HG03103 (cell line): ENCODE data around the gene IL4R.
"Not testable (repeated sequence)": the region's sequence is repeated elsewhere in the genome, so short reads cannot be mapped to it uniquely, and the experiment has no call there.

Experiments used
- ATAC-seq: cut with Tn5 transposase; IDR thresholded peaks from one replicate; pipeline ENCODE4 v1.9.1; 2021; ENCODE audit warnings: low read depth; ENCODE audit not compliant: unreplicated experiment

IL4R gene

DNA sequence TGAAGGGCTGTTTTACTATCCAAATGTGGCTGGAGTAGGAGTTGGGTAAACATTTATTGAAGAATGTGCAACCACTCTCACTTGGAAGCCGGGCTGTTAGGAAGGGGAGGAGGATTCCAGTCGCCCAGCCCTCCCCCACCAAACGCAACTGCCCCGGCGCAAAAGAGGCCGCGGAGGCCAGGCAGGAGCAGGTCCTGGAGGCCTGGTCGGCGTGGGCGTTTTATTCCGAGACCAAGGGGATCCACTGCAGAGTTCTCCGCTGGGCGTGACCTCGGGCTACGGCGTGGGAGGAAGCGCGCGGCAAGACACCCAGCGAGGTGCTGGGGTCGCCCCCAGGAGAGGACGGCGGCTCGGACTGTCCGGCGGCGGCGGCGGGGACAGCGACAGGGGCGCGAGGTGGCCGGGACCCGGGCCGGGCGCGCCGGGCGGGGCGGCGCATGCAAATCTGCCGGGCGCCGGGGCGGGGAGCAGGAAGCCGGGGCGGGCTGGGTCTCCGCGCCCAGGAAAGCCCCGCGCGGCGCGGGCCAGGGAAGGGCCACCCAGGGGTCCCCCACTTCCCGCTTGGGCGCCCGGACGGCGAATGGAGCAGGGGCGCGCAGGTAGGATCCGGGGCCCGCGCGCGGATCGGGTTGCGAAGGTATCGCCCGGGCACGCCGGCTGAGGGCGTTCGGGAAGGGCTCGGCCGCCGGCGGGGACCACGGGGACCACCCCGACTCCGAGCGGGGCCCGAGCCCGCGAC lies at the start of gene IL4R:
Gene IL4R (plus strand): TSS at position 553 of the 739 bp plus-strand sequence. CDS start 26,230 bp downstream, outside the sequence.
- ATAC-seq = no peak

DNA sequence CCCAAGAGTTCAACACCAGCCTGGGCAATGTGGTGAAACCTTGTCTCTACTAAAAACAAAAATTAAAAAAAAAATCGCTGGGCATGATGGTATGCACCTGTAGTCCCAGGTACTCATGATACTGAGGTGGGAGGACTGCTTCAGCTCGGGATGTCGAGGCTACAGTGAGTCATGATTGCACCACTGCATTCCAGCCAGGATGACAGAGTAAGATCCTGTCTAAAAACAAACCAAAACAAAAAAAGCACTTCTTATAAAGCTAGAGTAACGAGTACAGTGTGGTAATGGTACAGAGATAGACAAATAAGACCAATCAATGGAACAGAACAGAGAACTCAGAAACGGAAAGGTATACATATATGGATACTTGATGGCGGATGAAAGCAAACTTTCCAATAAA lies 49.6 kb upstream of the IL4R start:
- ATAC-seq = no peak

DNA sequence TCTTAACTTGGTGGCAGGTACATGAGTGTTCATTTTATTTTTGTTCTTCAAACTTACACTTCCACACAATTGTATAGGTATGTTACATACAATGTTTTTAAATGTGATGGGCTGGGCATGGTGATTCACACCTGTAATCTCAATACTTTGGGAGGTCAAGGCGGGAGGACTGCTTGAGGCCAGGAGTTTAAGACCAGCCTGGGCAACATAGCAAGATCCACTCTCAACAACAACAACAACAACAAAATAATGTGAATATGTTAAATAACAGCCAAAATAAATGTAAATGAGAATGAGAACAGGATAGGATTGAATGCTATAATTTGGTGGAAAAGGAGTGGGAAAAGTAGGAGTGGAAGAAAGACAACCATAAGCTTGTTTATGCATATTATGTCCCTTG lies 47.8 kb upstream of the IL4R start:
- ATAC-seq = no peak

DNA sequence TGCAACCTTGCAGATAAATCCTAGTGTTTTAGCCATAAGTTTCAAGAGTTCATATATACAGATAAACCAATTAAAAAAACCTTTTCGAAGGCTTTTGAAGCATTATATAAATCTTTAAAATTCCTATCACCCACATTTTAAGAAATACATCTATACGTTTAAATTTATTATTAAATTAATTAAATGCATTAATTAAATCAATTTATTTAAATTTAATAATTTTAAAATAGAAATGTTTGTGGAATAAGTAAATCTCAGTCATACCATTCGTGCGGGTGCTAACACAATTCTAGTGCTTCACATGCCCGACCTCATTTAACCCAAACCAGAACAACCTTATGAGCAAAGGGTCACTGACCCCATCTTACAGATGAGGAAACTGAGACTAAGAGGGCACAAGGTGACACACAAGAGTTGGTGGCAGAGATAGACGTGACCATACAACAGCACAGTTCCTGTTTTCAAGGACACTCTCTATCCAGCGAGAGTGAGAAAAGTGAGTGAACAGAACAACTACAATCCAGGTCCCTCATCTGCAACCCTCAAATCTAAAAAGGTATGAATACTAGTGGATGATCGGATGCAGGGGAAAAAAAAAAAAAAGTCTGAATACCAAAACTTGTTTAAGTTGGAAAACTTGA lies 46.6 kb upstream of the IL4R start:
- ATAC-seq = no peak

DNA sequence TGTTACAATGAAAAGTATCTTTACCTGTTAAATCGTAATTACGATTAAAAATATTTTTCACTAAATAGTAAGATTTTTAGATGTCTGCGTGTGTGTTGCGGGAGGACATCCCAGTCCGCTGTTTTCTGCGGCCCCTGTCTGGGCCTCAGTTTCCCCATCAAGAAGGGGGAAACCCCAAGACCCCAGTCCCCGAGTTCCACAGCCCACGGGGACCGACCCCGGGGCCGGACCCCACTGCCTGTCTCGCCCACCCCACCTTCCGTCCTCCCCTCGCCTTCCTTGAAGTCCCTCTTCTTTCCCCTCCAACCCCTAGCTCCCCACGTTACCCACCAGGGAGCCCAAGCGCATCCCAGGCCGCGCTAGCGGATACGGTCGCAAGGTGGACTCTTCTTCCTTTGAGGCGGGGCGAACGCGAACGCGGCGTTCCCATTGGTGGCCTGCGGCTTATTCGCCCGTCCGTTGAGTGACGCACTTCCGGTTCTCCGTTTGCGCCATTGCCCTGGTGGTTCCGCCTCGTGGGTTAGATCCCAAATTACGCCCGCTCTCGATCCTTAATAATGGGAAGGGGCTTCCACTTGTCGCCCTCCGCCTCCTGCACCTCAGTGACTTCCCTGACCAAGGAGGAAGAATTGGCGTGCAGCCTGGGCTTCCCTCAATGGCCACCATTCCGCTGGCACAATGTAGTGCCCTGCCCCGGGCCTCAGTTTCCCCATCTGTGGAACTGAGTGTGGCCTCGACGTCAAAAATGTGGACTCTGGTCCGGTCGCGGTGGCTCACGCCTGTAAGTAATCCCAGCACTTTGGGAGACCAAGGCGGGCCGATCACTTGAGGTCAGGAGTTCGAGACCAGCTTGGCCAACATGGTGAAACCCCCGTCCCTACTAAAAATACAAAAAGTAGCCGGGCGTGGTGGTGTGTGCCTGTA lies 45.1 kb upstream of the IL4R start, which contains the start of gene NSMCE1:
Gene NSMCE1 (minus strand): TSS at position 397 of the 924 bp plus-strand sequence. CDS start 11,202 bp downstream, outside the sequence.
- peak; percentile 97 for ATAC-seq

DNA sequence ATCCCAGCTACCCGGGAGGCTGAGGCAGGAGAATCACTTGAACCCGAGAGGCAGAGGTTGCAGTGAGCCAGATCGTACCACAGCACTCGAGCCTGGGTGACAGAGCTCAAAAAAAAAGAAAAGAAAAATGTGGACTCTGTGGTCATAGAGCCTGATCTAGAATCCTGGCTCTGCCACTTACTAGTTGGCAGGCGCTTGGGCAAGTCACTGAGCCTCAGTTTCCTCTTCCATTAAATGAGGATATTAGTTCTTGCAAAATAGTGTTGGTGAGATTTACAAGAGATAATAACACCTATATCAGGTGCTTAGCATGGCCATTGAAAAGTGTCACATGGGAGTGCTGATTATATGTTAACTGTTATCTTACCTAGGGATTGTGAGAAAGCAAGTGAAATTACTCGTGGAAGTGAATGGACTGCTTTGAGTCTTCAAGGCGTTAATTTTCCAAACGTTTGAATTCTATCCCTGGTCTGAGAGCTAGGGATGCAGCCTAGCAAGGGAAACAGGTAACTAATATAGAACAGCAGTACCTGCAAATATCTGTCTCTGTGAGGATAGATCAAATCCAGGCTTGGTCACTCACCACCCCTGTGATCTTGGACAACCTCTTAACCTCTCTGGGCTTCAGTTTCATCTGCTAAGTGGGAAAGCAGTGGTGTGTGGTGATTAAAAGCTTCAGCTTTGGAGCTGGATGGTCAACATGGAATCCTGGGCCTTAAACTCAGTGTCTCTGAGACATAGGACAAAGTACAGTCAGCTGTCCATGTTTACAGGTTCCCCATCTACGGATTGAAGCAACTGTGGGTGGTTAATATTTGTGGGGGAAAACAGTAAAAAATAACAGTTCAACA lies 44.2 kb upstream of the IL4R start:
- ATAC-seq = no peak

DNA sequence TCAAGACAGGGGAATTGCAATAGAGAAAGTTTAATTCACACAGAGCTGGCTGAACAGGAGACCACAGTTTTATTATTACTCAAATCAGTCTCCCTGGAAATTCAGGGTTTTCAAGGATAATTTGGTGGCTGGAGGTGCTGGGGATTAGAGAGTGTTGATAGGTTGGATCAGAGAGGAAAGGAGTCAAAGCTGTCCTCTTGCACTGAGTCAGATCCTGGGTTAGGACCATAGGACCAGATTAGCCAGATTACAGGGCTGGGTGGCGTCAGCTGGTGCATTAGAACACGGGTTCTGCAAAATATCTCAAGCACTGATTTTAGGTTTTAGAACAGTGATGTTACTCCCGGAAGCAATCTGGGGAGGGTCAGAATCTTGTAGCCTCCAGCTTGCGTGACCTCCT lies 43.4 kb upstream of the IL4R start:
- ATAC-seq = no peak

DNA sequence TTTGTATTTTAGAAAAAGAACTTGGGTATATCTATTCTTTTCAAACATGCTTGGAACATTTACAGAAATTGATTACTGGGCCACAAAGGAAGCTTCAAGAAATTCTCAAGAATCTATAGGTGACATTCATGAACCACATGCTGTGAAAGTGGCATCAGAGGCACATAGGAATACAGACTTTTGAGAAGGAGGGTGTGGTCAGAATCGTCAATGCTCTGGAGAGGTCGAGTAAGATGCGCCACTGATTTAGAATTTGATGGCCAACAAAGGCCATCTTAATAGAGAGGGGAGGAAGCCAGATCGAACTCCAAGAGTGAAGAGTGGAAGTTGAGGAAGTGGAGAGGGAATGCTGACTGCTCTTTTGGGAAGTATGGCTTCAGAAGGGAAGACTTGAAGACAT lies 41.7 kb upstream of the IL4R start:
- no peak for ATAC-seq

DNA sequence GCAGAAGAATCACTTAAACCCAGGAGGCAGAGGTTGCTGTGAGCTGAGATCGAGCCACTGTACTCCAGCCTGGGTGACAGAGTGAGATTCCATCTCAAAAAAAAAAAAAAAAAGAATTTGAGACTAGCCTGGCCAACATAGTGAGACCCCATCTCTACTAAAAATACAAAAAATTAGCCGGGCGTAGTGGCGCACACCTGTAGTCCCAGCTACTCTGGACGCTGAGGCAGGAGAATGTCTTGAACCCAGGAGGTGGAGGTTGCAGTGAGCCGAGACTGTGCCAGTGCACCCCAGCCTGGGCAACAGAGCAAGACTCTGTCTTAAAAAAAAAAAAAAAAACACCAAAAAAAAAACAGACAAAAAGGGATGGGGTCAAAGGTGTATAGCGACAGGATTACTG lies 41.1 kb upstream of the IL4R start:
- ATAC-seq = not testable (repeated sequence)

DNA sequence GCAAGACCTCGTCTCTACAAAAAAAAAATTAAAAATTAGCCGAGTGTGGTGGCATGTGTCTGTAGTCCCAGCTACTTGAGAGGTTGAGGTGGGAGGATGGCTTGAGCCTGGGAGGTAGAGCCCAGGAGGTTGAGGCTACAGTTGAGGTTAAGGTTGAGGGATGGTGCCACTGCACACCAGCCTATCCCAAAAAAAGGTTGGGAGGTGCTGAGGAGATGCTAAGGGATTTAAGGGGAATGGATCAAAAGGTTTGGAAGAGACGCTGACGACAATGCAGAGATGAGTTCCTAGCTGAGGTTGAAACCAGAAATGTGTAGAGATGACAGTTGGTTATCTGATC lies 40.5 kb upstream of the IL4R start:
- no peak for ATAC-seq

DNA sequence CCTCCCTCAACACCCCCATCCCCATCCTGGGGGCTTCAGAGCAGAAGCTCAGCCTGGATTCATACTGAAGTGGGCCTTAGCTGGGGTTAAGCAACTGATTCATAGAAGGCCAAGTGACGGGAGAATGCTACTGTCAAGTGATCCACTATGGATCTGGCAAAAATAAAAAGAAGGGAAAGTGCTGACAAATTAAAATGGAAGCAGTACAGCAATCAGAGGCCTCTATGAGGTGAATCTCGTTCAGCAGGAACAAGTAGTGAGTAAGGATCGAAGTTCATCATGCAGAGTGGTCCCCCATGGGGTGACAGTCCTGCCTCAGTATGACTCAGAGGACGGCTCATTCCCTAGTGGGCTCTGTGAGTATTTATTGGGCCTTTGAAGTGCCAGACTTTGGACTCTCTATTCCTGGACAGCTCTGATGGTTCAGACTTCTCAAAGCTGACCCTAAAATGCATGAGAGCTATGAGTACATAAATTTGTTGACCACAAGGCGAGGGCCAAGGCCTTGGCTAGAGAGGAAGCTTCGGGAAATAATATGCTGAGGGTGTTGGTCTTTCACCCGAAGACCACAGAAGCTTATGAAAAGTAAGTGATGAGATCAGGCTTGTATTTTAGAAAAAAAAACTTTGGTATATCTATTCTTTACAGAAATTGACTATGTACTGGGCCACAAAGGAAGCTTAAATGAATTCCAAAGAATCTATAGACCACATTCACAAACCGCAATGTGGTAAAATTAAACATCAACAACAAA lies 39.9 kb upstream of the IL4R start:
- ATAC-seq = no peak

DNA sequence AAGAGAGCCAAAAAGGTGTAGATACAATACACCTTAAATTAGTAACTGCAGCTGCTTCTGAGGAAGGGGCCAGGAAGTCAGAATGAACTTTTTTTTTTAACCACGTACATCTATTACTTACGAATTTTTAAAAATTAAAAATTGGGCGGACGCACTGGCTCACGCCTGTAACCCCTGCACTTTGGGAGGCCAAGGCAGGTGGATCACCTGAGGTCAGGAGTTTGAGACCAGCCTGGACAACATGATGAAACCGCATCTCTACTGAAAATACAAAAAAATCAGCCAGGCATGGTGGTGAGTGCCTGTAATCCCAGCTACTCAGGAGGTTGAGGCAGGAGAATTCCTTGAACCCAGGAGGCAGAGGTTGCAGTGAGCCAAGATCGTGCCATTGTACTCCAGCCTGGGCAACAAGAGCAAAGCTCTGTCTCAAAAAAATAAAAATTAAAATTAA lies 39.3 kb upstream of the IL4R start:
- ATAC-seq = not testable (repeated sequence)

DNA sequence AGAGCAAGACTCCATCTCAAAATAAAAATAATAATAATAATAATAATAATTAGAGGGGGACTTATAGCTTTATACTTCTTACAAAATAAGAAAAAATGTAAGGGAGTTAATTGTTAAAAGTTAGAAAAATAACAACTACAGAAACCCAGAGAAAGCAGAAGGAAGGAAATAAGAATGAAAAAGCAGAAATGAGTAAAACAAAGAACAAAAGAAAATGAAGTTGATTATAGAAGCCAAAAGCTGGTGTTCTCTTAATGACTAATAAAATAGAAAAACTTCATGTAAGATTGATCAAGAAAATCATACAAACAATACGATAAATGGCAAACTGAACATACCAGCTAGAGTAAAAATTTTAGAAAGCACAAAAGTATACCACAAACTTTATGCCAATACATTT lies 38.4 kb upstream of the IL4R start:
- no peak for ATAC-seq

DNA sequence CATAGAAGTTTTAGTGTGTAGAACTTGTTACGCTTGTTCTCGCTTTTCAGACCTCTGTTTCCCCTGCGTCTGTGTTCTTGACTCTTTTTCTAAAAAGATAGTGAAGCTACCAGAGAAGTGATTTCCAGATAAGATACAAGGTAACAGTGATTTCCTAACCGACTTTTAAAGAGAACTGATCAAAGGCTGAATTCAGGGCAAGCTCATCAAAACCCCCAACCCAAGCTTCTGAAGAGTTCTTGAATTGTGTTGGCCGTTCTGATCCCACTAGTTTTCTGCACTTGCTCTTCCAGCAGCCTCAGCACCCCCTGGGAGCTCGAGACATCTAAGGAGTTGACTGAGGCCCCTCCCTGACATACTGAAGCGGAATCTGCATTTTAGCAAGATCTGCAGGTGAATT lies 32.5 kb upstream of the IL4R start:
- ATAC-seq = no peak

DNA sequence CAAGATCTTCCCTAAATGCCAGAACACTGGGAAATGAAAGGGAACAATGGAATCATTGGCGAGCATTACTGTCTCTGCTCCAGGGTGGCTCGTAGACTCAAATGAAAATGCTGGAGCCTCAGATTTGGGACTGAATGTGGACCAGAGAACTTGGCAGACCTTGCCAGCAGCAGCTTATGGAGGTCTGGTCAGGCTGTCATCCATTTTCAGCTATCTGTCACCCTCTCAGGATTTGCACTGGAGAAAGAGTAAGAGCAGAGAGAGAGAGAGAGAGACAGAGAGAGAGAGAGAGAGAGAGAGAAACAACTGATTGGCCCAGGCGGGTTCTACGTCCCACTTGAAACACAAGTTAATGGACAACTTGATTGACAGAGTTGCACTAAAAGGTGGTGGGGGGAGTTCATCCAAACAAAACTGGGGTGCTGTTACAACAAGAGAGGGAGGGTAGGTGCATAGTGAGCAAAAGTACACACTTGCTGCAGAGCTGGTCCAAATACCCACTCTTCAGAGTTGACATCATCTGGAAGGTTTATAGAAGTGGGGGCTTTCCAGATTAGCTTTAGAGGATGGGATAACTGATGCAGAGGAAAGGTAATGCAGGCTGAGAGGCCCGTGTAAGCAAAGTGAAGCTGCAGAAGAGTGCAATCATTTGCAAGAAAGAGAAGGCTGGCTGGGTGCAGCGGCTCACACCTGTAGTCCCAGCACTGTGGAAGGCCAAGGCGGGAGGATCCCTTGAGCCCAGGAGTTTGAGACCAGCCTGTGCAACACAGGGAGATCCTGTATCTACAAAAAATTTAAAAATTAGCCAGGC lies 28.7 kb upstream of the IL4R start:
- ATAC-seq = no peak

DNA sequence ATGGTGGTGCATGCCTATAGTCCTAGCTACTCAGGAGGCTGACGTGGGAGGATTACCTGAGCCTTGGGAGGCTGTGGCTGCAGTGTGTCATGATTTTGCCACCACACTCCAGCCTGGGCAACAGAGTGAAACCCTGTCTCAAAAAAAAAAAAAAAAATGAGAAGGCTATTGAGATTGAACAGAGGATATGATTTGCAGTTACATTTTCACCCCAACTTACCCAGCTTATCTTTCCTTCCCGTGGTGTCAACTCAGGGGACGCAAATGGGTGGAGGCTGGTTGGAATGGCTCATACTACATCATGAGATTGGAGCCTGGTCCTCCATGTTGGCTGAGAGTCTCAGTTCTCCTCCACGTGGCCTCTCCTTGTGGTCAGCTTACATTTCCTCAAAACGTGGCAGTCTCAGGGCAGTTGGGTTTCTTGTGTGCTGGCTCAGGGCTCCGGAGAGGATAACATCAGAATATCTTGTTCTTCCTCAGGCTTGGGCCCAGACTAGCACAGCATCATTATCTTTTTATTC lies 28.0 kb upstream of the IL4R start:
- no peak for ATAC-seq

DNA sequence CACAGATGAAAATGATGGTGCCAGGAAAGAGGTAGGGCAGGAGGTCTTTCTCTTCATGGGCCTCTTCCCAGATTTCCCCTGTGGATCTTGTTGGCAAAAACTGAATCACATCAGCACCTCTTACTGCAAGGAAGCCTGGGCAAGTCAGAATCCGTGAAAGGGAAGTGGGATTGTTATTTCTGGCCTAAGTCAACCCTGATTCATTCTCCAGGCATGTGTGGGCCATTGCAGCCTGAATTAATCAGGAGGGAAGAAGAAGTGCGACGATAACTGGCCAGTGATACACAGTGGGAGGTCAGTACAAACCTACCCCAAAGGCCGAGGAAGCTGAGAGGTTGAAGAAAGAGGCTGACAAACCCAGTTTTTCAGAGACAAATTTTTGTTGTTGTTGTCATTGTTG lies 27.3 kb upstream of the IL4R start:
- ATAC-seq = no peak

DNA sequence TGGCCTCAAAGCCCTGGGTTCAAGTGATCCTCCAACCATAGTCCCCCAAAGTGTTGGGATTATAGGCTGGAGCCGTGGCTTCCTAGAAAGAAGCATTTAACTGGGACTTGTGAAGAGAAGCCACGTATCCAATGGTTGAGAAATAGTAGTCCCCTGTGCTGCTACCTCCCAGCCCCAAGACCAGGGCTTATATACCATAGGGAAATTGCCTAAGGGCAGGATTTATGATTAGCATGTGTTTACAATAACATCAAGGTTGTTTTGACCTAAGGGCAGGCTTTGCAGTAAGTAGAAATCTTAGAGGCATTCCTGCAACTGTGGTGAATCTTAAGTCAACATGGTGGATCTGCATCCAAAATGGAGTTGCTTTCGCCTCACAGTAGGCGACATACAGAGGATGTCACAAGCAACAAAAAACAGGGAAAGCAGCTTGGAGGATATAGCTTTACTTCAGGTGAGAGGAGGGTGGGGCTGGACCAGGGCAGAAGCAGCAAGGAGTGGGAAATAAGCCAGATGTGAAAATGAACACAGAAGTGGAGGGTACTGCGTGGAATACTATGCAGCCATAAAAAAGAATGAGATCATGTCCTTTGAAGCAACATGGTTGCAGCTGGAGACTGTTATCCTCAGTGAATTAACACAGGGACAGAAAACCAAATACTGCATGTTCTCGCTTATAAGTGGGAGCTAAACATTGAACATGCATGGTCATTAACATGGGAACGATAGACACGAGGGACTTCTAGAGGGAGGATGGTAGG lies 26.5 kb upstream of the IL4R start:
- no peak for ATAC-seq
